CD4-positive, alpha-beta T cell (primary cell): ENCODE measurements around the gene KCTD15. TPM values are rescaled to one million over a fixed set of nuclear protein-coding genes. Genes with fewer than 3 reads are reported as not detected.

Experiments
- ATAC-seq: fragments of 200-7000 bp; cut with Tn5 transposase; one replicate; pipeline ENCODE4 v1.10.0; 2022; ENCODE audit warnings: mild to moderate bottlenecking; ENCODE audit not compliant: poor library complexity
- CTCF ChIA-PET: fragments of 350-600 bp; sonication (Branson Sonifier 250); formaldehyde crosslinking; loops from one replicate; lab custom pipeline; 2021; ENCODE audit warnings: antibody characterized with exemption, inconsistent platforms; lab: Charles Lee
- POLR2A ChIA-PET: fragments of 350-600 bp; sonication (Branson Sonifier 250); formaldehyde crosslinking; loops from one replicate; lab custom pipeline; 2021; ENCODE audit warnings: antibody characterized with exemption, inconsistent platforms; lab: Charles Lee
- DNase-seq, 14 experiments: peaks; one replicate each; pipeline ENCODE4 v3.0.0-alpha.2; 2013 to 2020; ENCODE audit warnings: mixed read lengths in 2 of 14
- H3K27ac ChIP-seq, 2 donors: one replicate each; pipeline versions ENCODE4 v1.5.1 to v1.7.0; 2013; ENCODE audit warnings: low read length in 2 of 2, low read depth in 1 of 2, mild to moderate bottlenecking in 1 of 2
- H3K27me3 ChIP-seq, 2 experiments: 1 replicate in 1 of 2; 2 replicates in 1 of 2; pipeline versions ENCODE4 v1.6.1 to v1.7.0; 2013; ENCODE audit warnings: low read length in 2 of 2, control low read depth in 1 of 2, mild to moderate bottlenecking in 1 of 2, moderate library complexity in 1 of 2; ENCODE audit not compliant: insufficient read depth in 2 of 2, control insufficient read depth in 1 of 2
- H3K36me3 ChIP-seq: one replicate; pipeline ENCODE4 v1.6.1; 2013; ENCODE audit warnings: low read length, control low read depth; ENCODE audit not compliant: insufficient read depth
- H3K4me1 ChIP-seq: one replicate; pipeline ENCODE4 v1.6.1; 2013; ENCODE audit warnings: low read length, control low read depth; ENCODE audit not compliant: insufficient read depth
- H3K4me3 ChIP-seq: one replicate; pipeline ENCODE4 v1.5.1; 2013; ENCODE audit warnings: mild to moderate bottlenecking, low read length, moderate library complexity
- H3K9me3 ChIP-seq, 2 experiments: 1 replicate in 1 of 2; 2 replicates in 1 of 2; pipeline versions ENCODE4 v1.6.1 to v1.7.0; 2013; ENCODE audit warnings: low read length in 2 of 2, mild to moderate bottlenecking in 2 of 2, control low read depth in 1 of 2, moderate library complexity in 1 of 2; ENCODE audit not compliant: control insufficient read depth in 1 of 2, insufficient read depth in 1 of 2
- H3K27ac Mint-ChIP-seq: one replicate; pipeline ENCODE4 v1.8.0; 2020; ENCODE audit warnings: mixed read lengths
- H3K27me3 Mint-ChIP-seq: one replicate; pipeline ENCODE4 v1.8.0; 2021; ENCODE audit warnings: mixed read lengths
- H3K36me3 Mint-ChIP-seq: one replicate; pipeline ENCODE4 v1.8.0; 2021; ENCODE audit warnings: low read depth, mixed read lengths
- H3K4me1 Mint-ChIP-seq: one replicate; pipeline ENCODE4 v1.8.0; 2021; ENCODE audit warnings: low read depth, mixed read lengths
- H3K4me3 Mint-ChIP-seq: one replicate; pipeline ENCODE4 v1.8.0; 2020; ENCODE audit warnings: mild to moderate bottlenecking, mixed read lengths
- H3K9me3 Mint-ChIP-seq: one replicate; pipeline ENCODE4 v1.8.0; 2020; ENCODE audit warnings: mixed read lengths
- intact Hi-C, 2 experiments: fragments of 100-400 bp; cut with DNase I in 1 of 2; cut with micrococcal nuclease in 1 of 2; formaldehyde crosslinking; loops; one replicate each; pipeline versions ENCODE4 v1.15.1 to v1.9.0; 2023 to 2025; cut with DNase I, micrococcal nuclease
- total RNA-seq, 174 experiments: library from RNA in 2 of 174; stranded (reverse) in 2 of 174; gene quantifications; one replicate each; pipeline ENCODE4 v1.2.3 and lab custom pipeline; 2021 to 2026
- TF ChIP-seq, protein P1 (sequence below): fragments of 200-600 bp; IDR thresholded peaks from one replicate; pipeline ENCODE4 v1.8.0; 2022; ENCODE audit warnings: antibody characterized with exemption, mild to moderate bottlenecking

KCTD15 gene
- total RNA-seq, 2 experiments from 2014 or later: 3.6 to 3.9 TPM

DNA sequence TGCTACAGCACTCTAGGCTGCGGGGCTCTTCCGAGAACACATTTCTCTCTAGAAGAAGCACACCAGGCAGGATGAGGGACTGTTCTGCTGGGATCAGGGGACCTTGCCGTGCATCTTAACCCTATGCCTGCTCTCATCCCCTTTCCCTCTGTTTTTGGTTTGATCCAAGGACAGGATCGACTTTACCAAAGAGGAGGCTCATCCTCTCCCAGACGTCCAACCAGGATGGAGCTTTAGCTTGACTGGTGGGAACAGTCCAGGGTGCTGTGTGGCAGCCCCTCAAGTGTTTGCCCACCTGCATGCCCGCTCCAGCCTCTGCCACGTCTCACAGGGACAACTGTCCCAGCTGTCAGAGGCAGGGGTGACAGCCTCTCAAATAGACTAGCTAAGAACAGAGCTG lies 42.3 kb upstream of the KCTD15 start:
- ChIA-PET POLR2A (no interaction called here), CTCF (no interaction called here)
- TF ChIP-seq, protein P1, sequence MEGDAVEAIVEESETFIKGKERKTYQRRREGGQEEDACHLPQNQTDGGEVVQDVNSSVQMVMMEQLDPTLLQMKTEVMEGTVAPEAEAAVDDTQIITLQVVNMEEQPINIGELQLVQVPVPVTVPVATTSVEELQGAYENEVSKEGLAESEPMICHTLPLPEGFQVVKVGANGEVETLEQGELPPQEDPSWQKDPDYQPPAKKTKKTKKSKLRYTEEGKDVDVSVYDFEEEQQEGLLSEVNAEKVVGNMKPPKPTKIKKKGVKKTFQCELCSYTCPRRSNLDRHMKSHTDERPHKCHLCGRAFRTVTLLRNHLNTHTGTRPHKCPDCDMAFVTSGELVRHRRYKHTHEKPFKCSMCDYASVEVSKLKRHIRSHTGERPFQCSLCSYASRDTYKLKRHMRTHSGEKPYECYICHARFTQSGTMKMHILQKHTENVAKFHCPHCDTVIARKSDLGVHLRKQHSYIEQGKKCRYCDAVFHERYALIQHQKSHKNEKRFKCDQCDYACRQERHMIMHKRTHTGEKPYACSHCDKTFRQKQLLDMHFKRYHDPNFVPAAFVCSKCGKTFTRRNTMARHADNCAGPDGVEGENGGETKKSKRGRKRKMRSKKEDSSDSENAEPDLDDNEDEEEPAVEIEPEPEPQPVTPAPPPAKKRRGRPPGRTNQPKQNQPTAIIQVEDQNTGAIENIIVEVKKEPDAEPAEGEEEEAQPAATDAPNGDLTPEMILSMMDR: no peak
- intact Hi-C loops: no loop called here
- Mint-ChIP-seq H3K4me1 (no peaks in the 10 kb centered on the region), H3K36me3 (no peaks in the 10 kb centered on the region), H3K4me3 (no peak overlapping the region), H3K9me3 (no peaks in the 10 kb centered on the region), H3K27me3 (peaks cover 9% of the 10 kb centered on the region), H3K27ac (no peak overlapping the region)
- Histone ChIP-seq H3K36me3 (no peaks in the 10 kb centered on the region), H3K27me3 (peaks cover 5 to 11% of the 10 kb centered on the region in 2 experiments), H3K4me3 (no peak overlapping the region), H3K27ac (no peak overlapping the region), H3K9me3 (peaks cover 0 to 3% of the 10 kb centered on the region in 2 experiments), H3K4me1 (no peaks in the 10 kb centered on the region)
- DNase-seq (no peak), ATAC-seq (no peak)

DNA sequence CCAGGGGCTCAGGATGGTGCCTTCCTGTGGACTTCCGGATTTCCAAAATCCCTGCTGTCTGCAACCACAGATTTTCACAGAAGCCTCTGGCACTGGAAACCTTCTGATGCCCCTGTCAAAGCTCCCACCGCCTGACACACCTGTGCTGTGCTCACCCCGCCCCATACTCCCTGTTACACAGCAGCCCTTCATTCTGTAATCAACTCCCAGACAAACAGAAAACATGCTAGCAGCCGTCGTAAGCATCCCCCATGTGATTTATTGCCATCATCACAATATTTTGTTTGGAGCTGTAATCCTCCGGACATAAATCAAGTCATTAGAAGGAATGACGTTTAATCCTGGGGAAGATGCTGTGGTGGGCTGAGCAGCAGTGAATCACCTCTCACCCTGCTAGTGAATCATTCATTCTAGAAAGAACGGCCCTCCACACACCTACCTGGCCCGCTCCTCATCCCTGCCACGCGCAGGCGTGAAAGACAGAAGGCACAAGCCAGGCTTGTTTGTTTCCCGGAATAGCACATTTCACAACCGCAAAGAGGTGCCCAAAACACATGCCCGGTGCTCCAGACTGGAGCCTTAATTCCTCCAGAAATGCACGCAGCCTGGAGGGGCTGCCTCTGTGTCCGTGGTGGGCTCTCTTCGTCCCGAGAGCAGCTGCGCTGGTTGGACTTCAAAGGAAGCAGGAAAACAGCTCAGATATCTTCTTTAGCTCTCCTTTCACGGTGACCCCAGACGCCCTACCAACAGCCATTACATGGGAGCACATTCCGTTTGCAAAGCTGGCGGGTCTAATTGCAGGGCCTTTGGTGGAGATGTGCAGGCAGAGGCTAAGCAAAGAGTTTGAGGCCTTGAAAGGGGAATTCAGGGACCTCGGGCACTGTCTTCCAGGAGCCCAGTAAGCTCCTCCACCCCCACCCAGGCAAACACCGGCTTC lies 41.3 kb upstream of the KCTD15 start:
- H3K4me3 ChIP-seq: no peak overlapping the region
- no peak overlapping the region for H3K27ac ChIP-seq
- H3K4me1 Mint-ChIP-seq: no peaks in the 10 kb centered on the region
- peaks cover 9% of the 10 kb centered on the region for H3K27me3 Mint-ChIP-seq
- intact Hi-C loops: no loop called here
- no peaks in the 10 kb centered on the region for H3K36me3 Mint-ChIP-seq
- H3K27me3 ChIP-seq: peaks cover 4 to 11% of the 10 kb centered on the region in 2 experiments
- peaks cover 0 to 3% of the 10 kb centered on the region in 2 experiments for H3K9me3 ChIP-seq
- TF ChIP-seq, protein P1: no peak
- H3K9me3 Mint-ChIP-seq: no peaks in the 10 kb centered on the region
- no peak for DNase-seq
- no peaks in the 10 kb centered on the region for H3K36me3 ChIP-seq
- H3K4me3 Mint-ChIP-seq: no peak overlapping the region
- ChIA-PET CTCF (interaction anchor here (1.5 kb wide), 1 partner anchor 23 kb away, joined by 4 read pairs; no protein-coding TSS in a partner anchor), POLR2A (no interaction called here)
- H3K4me1 ChIP-seq: no peaks in the 10 kb centered on the region
- no peak for ATAC-seq
- H3K27ac Mint-ChIP-seq: no peak overlapping the region

DNA sequence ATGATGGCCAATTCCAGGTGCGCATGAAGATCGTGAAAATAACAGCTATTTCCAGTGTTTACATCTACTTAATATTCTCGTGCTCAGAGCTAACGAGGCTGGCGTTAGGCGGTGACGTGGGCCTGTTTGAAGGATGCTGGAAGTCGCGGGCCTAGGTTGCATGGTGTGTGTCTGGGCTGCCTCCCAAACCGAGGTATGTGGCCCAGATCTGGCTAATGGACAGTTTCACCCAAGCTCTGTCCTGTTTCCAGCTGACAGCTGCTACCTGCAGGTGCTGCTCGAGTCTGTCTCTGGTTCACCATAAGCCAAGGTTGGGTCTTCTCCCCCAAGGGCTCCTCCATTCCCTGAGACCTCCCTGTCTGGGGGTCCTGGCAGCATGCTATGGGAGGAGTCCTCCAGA lies 40.5 kb upstream of the KCTD15 start:
- CTCF ChIA-PET: interaction anchor here (1.5 kb wide), 1 partner anchor 22 kb away, joined by 4 read pairs; no protein-coding TSS in a partner anchor
- DNase-seq: no peak
- Histone ChIP-seq H3K4me1 (no peaks in the 10 kb centered on the region), H3K27ac (no peak overlapping the region), H3K27me3 (peaks cover 4 to 11% of the 10 kb centered on the region in 2 experiments), H3K36me3 (no peaks in the 10 kb centered on the region), H3K4me3 (no peak overlapping the region), H3K9me3 (peaks cover 0 to 3% of the 10 kb centered on the region in 2 experiments)
- Mint-ChIP-seq H3K9me3 (no peaks in the 10 kb centered on the region), H3K36me3 (no peaks in the 10 kb centered on the region), H3K4me1 (no peaks in the 10 kb centered on the region), H3K27me3 (peaks cover 9% of the 10 kb centered on the region), H3K27ac (no peak overlapping the region), H3K4me3 (no peak overlapping the region)
- TF ChIP-seq, protein P1: no peak
- intact Hi-C loops: no loop called here
- no peak for ATAC-seq
- POLR2A ChIA-PET: no interaction called here
